B cell (primary cell): ENCODE results near the gene ANKRD34A. TPM values are rescaled to one million over a fixed set of nuclear protein-coding genes. Genes with fewer than 3 reads are reported as not detected.

Source experiments
- ATAC-seq: fragments of 200-7000 bp; cut with Tn5 transposase; one replicate; pipeline ENCODE4 v1.10.0; 2021; ENCODE audit warnings: low read depth, mild to moderate bottlenecking, moderate number of reproducible peaks, moderate library complexity
- CTCF ChIA-PET: fragments of 350-600 bp; sonication (Branson Sonifier 250); formaldehyde crosslinking; loops from one replicate; lab custom pipeline; 2021; ENCODE audit warnings: antibody characterized with exemption, inconsistent platforms; lab: Charles Lee
- POLR2A ChIA-PET: fragments of 350-600 bp; sonication (Branson Sonifier 250); formaldehyde crosslinking; loops from one replicate; lab custom pipeline; 2021; ENCODE audit warnings: antibody characterized with exemption; lab: Charles Lee
- DNase-seq: peaks from one replicate; pipeline ENCODE4 v3.0.0; 2013
- H2AFZ ChIP-seq: 2 replicates; pipeline ENCODE4 v1.6.1; 2012; ENCODE audit warnings: mild to moderate bottlenecking, low read depth, low read length; ENCODE audit not compliant: insufficient read depth, poor library complexity, severe bottlenecking
- H3K27ac ChIP-seq, 2 donors: 1 replicate in 1 of 2; 2 replicates in 1 of 2; pipeline ENCODE4 v1.5.1; 2012 to 2013; ENCODE audit warnings: low read length in 2 of 2, mild to moderate bottlenecking in 2 of 2, moderate library complexity in 1 of 2
- H3K27me3 ChIP-seq, 4 experiments: fragments of 200-600 bp in 1 of 4; sonication (generic) in 1 of 4; replicated peaks in 1 of 4; 1 replicate in 2 of 4; 2 replicates in 2 of 4; pipeline versions ENCODE4 v1.6.1 to v1.7.0; 2013 to 2016; ENCODE audit warnings: low read length in 3 of 4, mild to moderate bottlenecking in 2 of 4, mixed read lengths in 1 of 4, moderate library complexity in 1 of 4; ENCODE audit not compliant: insufficient read depth in 4 of 4, control insufficient read depth in 3 of 4; ENCODE audit errors: control extremely low read depth in 1 of 4
- H3K36me3 ChIP-seq, 2 experiments: replicated peaks in 1 of 2; 1 replicate in 1 of 2; 2 replicates in 1 of 2; pipeline versions ENCODE4 v1.6.1 to v1.7.1; 2013; ENCODE audit warnings: low read length in 1 of 2; ENCODE audit not compliant: insufficient read depth in 2 of 2, control insufficient read depth in 1 of 2; ENCODE audit errors: control extremely low read depth in 1 of 2, extremely low read depth in 1 of 2
- H3K4me1 ChIP-seq, 2 donors: fragments of 200-600 bp in 1 of 2; sonication (generic) in 1 of 2; 1 replicate in 1 of 2; 2 replicates in 1 of 2; pipeline versions ENCODE4 v1.5.1 to v1.6.1; 2013 to 2017; ENCODE audit warnings: low read length in 2 of 2; ENCODE audit not compliant: control insufficient read depth in 2 of 2, insufficient read depth in 2 of 2
- H3K4me2 ChIP-seq: replicated peaks from 2 replicates; pipeline ENCODE3; 2012; ENCODE audit warnings: mild to moderate bottlenecking, low read depth, low read length; ENCODE audit not compliant: poor library complexity, severe bottlenecking
- H3K4me3 ChIP-seq, 5 experiments: fragments of 200-600 bp in 1 of 5; sonication (generic) in 1 of 5; 1 replicate in 3 of 5; 2 replicates in 2 of 5; pipeline versions ENCODE4 v1.5.1 to v1.7.0; 2011 to 2016; ENCODE audit warnings: low read length in 4 of 5, mild to moderate bottlenecking in 4 of 5, low read depth in 2 of 5, control low read depth in 1 of 5, moderate library complexity in 1 of 5; ENCODE audit not compliant: insufficient read depth in 1 of 5; ENCODE audit errors: control extremely low read depth in 1 of 5, extremely low read depth in 1 of 5
- H3K79me2 ChIP-seq: fragments of 200-600 bp; sonication (generic); one replicate; pipeline ENCODE4 v1.6.0; 2016; ENCODE audit warnings: low read length; ENCODE audit not compliant: control insufficient read depth, insufficient read depth
- H3K9ac ChIP-seq: fragments of 200-600 bp; sonication (generic); 2 replicates; pipeline ENCODE4 v1.6.1; 2017; ENCODE audit warnings: mild to moderate bottlenecking, low read length, moderate library complexity
- H3K9me3 ChIP-seq, 3 donors: one replicate each; pipeline versions ENCODE4 v1.6.1 to v1.7.1; 2013; ENCODE audit warnings: low read length in 2 of 3; ENCODE audit not compliant: control insufficient read depth in 2 of 3, insufficient read depth in 1 of 3; ENCODE audit errors: control extremely low read depth in 1 of 3
- H4K20me1 ChIP-seq: 2 replicates; pipeline ENCODE4 v1.6.0; 2012; ENCODE audit warnings: mild to moderate bottlenecking, low read length; ENCODE audit not compliant: insufficient read depth, control insufficient read depth, poor library complexity, severe bottlenecking
- H3K27ac Mint-ChIP-seq: one replicate; pipeline ENCODE4 v1.8.0; 2021; ENCODE audit warnings: mixed read lengths
- H3K27me3 Mint-ChIP-seq: one replicate; pipeline ENCODE4 v1.8.0; 2021; ENCODE audit warnings: mixed read lengths
- H3K4me1 Mint-ChIP-seq: one replicate; pipeline ENCODE4 v1.8.0; 2021; ENCODE audit warnings: mixed read lengths
- H3K4me3 Mint-ChIP-seq: one replicate; pipeline ENCODE4 v1.8.0; 2021; ENCODE audit warnings: mixed read lengths
- H3K9me3 Mint-ChIP-seq: one replicate; pipeline ENCODE4 v1.8.0; 2022; ENCODE audit warnings: mixed read lengths; ENCODE audit not compliant: insufficient read depth
- CTCF ChIP-seq: fragments of 200-600 bp; IDR thresholded peaks from one replicate; pipeline ENCODE4 v1.8.0; 2022; ENCODE audit warnings: antibody characterized with exemption, mild to moderate bottlenecking
- EZH2 ChIP-seq: IDR thresholded peaks from 2 replicates; pipeline ENCODE4 v1.6.1; 2012; ENCODE audit warnings: borderline replicate concordance, low read depth, mild to moderate bottlenecking, moderate library complexity, low read length; ENCODE audit not compliant: insufficient read depth, poor library complexity, severe bottlenecking
- WGBS: methylation state at CpG from one replicate; pipeline ENCODE4 v1.1.5; 2013; ENCODE audit warnings: missing lambda C conversion rate; ENCODE audit not compliant: insufficient coverage; 5-methylcytosine and 5-hydroxymethylcytosine counted together
- intact Hi-C: fragments of 100-400 bp; cut with micrococcal nuclease; formaldehyde crosslinking; loops from one replicate; pipeline ENCODE4 v1.10.0; 2022
- polyA plus RNA-seq: library from polyadenylated mRNA; depleted of rRNA; stranded (reverse); fragments of >200 nt; gene quantifications from 2 replicates; pipeline ENCODE4 v1.2.3, GENCODE V29; 2012
- total RNA-seq, 2 donors: library from RNA; stranded (reverse); fragments of 120-200 nt in 1 of 2; gene quantifications; 1 replicate in 1 of 2; 2 replicates in 1 of 2; pipeline versions ENCODE4 v1.2.3 to v1.2.4, GENCODE V29; 2013 to 2022

The ANKRD34A gene
- total and polyA plus RNA-seq, 2 donors (not counting 1 experiment from before 2014, with no cell fraction given), result 0.86 to 1.8 TPM

GRCh38 chr1:145978854-145979745 lies 14.7 kb upstream of the ANKRD34A start:
- Mint-ChIP-seq H3K9me3 (no peaks in the 10 kb centered on the region), H3K27ac (no peak overlapping the region), H3K4me1 (peaks cover 30% of the 10 kb centered on the region), H3K4me3 (no peak overlapping the region), H3K27me3 (no peaks in the 10 kb centered on the region)
- H3K27ac ChIP-seq, result peak overlapping the region; percentile 96 to 97
- intact Hi-C loops, result loop anchor here (1.0 kb wide), 4 partner anchors 15 to 52 kb away; partner anchors contain the start of genes ANKRD34A, LIX1L, POLR3GL and RBM8A
- H3K9ac ChIP-seq, result peak overlapping the region; percentile 59
- H3K9me3 ChIP-seq, result no peaks in the 10 kb centered on the region
- peaks cover 0 to 7% of the 10 kb centered on the region in 2 experiments for H3K36me3 ChIP-seq
- H4K20me1 ChIP-seq, result no peaks in the 10 kb centered on the region
- ATAC-seq (peak; percentile 87), DNase-seq (peak; percentile 93)
- H3K27me3 ChIP-seq, result no peaks in the 10 kb centered on the region
- H2AFZ ChIP-seq, result peak overlapping the region; percentile 50
- 16% methylated on average over 4 of the region's 9 CpGs for WGBS
- H3K4me1 ChIP-seq, result peaks cover 70 to 71% of the 10 kb centered on the region in 2 donors
- H3K4me2 ChIP-seq, result peak overlapping the region; percentile 75
- H3K4me3 ChIP-seq, result peak overlapping the region; percentile 16 to 52 (median 40)
- peaks cover 46% of the 10 kb centered on the region for H3K79me2 ChIP-seq
- TF ChIP-seq CTCF, result no peak
- no peak for TF ChIP-seq EZH2
- ChIA-PET CTCF (interaction anchor here (0.6 to 9.5 kb wide), 17 partner anchors 9 to 133 kb away, joined by 3 to 361 read pairs (median 16); partner anchors contain the start of genes ANKRD34A, HJV, LIX1L and NUDT17), POLR2A (interaction anchor here (0.6 to 4.7 kb wide), 16 partner anchors 14 to 121 kb away, joined by 3 to 131 read pairs (median 8); partner anchors contain the start of genes ANKRD34A, LIX1L, PEX11B and POLR3GL)
